ENCODE results near the gene PPP2R5D. TPM values are rescaled to one million over a fixed set of nuclear protein-coding genes. Genes with fewer than 3 reads are reported as not detected.

The PPP2R5D gene
- total and polyA plus RNA-seq, 2 experiments from 2014 or later: 30.8 to 35.2 TPM

- Histone ChIP-seq H4K20me1 (ENCODE audit: insufficient read depth, poor library complexity, severe bottlenecking) (no peaks in the 10 kb centered on the region), H3K36me3 (replicated peaks; ENCODE audit: insufficient read depth, low read depth) (no peaks in the 10 kb centered on the region), H3K4me1 (ENCODE audit: insufficient read depth) (peaks cover 25% of the 10 kb centered on the region), H3K27ac (no peak overlapping the region), H3K9me2 (replicated peaks; ENCODE audit: insufficient read depth) (no peaks in the 10 kb centered on the region), H3K79me2 (peaks cover 41% of the 10 kb centered on the region), H2AFZ (no peak overlapping the region), H3K9me3 (ENCODE audit: low read depth) (no peaks in the 10 kb centered on the region), H3K27me3 (no peaks in the 10 kb centered on the region), H3K4me2 (no peak overlapping the region), H3K4me3 (no peak overlapping the region)
- 93% methylated on average over 5 of the region's 5 CpGs for WGBS (ENCODE audit: low lambda C conversion rate, missing lambda C conversion rate)
- no peak for TF ChIP-seq CTCF (IDR thresholded peaks at IDR 0.05; ENCODE audit: poor library complexity)
- no peak for TF ChIP-seq EZH2 (IDR thresholded peaks at IDR 0.05; ENCODE audit: borderline replicate concordance)
- no peak for TF ChIP-seq EZH2phosphoT487 (IDR thresholded peaks at IDR 0.05; ENCODE audit: low read depth, severe bottlenecking, unreplicated experiment)
- no peak for DNase-seq (ENCODE audit: low spot score)
These were observed 2.5 kb upstream of the PPP2R5D start for GRCh38 chr6:42981836-42982235.

- no peak for TF ChIP-seq CTCF (IDR thresholded peaks at IDR 0.05; ENCODE audit: poor library complexity)
These were observed 630 bp downstream of the PPP2R5D start for GRCh38 chr6:42984924-42985475.

GRCh38 chr6:42987533-42988451 is 3.4 kb downstream of the PPP2R5D start:
- H3K9me2 ChIP-seq (replicated peaks; ENCODE audit: insufficient read depth): no peaks in the 10 kb centered on the region
- H3K4me3 ChIP-seq: no peak overlapping the region
- H3K27me3 ChIP-seq: no peaks in the 10 kb centered on the region
- no peaks in the 10 kb centered on the region for H3K36me3 ChIP-seq (replicated peaks; ENCODE audit: insufficient read depth, low read depth)
- no peak for DNase-seq (ENCODE audit: low spot score)
- 87% methylated on average over 5 of the region's 5 CpGs for WGBS (ENCODE audit: low lambda C conversion rate, missing lambda C conversion rate)
- no peaks in the 10 kb centered on the region for H3K9me3 ChIP-seq (ENCODE audit: low read depth)
- no peak overlapping the region for H2AFZ ChIP-seq
- no peak for TF ChIP-seq CTCF (IDR thresholded peaks at IDR 0.05; ENCODE audit: poor library complexity)
- no peak overlapping the region for H3K4me2 ChIP-seq
- H3K79me2 ChIP-seq: peaks cover 46% of the 10 kb centered on the region
- no peak overlapping the region for H3K27ac ChIP-seq
- peaks cover 3% of the 10 kb centered on the region for H4K20me1 ChIP-seq (ENCODE audit: insufficient read depth, poor library complexity, severe bottlenecking)
- peaks cover 14% of the 10 kb centered on the region for H3K4me1 ChIP-seq (ENCODE audit: insufficient read depth)

More at GRCh38 chr6:42984924-42985475, 630 bp downstream of the PPP2R5D start:
- Histone ChIP-seq H3K9me3 (ENCODE audit: low read depth) (no peaks in the 10 kb centered on the region), H3K36me3 (replicated peaks; ENCODE audit: insufficient read depth, low read depth) (no peaks in the 10 kb centered on the region), H3K4me3 (peak overlapping the region; percentile 35), H3K4me2 (peak overlapping the region; percentile 95), H3K27ac (peak overlapping the region; percentile 47), H4K20me1 (ENCODE audit: insufficient read depth, poor library complexity, severe bottlenecking) (peaks cover 3% of the 10 kb centered on the region), H3K27me3 (no peaks in the 10 kb centered on the region), H3K9me2 (replicated peaks; ENCODE audit: insufficient read depth) (no peaks in the 10 kb centered on the region), H3K79me2 (peaks cover 30% of the 10 kb centered on the region), H3K4me1 (ENCODE audit: insufficient read depth) (peaks cover 14% of the 10 kb centered on the region), H2AFZ (peak overlapping the region; percentile 22)
- DNase-seq (ENCODE audit: low spot score): peak; percentile 33
- 24% methylated on average over 8 of the region's 13 CpGs for WGBS (ENCODE audit: low lambda C conversion rate, missing lambda C conversion rate)
